AG08396 (cell line): ENCODE measurements around the gene GDI1.
"Not testable (repeated sequence)": the region's sequence is repeated elsewhere in the genome, so short reads cannot be mapped to it uniquely, and the experiment has no call there.

Source experiments
- DNase-seq: peaks from one replicate; pipeline ENCODE4 v3.0.0; 2012; ENCODE audit warnings: low spot score, mixed read lengths

GDI1 gene

GRCh38 chrX:154436983-154437752 lies at the start of gene GDI1:
TSS of gene GDI1 (plus strand) at chrX:154437154. CDS start at chrX:154437255, 101 bp downstream.
- DNase-seq, result peak; percentile 74

- DNase-seq, result not testable (repeated sequence)
These were observed 48.9 kb upstream of the GDI1 start for GRCh38 chrX:154388094-154388493.

DNA sequence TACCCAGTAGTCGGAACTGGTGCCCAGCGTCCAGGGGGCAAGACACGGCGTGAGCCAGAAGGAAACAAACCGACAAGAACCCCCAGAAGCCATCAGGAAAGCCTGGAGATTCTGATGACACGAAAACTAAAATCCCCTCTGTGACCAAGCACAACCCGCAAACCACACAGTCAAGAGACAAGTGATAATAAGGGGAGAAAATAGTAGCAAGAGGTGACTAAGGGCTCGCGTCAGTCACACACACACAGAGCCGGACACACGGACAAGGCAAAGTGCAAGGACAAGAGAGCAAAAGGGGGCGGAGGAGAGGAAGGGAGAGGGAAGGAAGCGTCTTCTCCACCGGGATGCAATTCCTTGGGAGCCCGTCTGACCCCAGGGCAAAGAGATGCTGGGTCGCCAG lies 48.3 kb upstream of the GDI1 start:
- DNase-seq, result not testable (repeated sequence)

DNA sequence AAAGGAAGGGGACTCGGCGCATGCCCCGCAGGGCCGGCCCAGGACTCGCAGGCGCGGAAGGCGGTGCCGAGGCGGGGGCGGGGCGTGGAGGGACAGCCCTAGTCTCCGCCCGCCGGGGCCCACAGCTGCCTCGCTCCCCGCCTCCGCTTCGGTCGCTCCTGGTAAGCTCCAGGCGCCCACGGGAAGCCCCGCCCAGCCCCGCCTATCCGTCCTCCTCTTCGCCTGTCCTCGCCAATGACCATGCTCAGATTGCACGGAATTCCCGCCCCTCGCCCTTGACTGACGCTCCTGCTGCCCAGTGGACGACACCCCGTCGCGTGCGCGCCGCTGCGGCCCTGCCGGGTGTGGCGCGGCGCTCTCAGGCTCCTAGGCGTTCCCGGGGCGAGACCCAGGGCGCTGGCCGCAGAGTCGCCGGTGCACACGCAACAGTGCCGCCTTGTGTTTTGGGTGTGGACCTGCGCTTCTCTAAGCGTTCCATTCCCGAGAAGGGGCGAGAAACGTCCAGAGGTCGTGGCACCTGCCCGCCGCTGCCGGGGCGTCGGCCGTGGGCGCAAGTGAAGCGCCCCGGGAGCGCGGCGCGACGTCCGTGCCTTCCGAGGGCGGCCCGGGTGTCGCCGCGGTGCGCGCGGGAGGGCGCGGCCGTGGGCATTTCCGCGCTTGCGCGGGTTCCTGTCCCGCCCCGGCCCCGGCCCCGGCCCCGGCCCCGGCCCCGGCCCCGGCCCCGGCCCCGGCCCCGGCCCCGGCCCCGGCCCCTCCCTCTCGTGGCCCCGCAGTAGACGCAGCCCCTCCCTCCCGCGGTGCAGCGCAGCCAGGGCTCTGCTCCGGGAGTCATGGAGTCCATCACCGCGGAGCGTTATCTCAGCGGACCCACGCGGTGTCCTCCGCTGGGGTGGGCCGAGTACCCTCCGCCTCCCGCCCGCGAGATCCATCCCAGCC lies 46.9 kb upstream of the GDI1 start:
- not testable (repeated sequence) for DNase-seq

DNA sequence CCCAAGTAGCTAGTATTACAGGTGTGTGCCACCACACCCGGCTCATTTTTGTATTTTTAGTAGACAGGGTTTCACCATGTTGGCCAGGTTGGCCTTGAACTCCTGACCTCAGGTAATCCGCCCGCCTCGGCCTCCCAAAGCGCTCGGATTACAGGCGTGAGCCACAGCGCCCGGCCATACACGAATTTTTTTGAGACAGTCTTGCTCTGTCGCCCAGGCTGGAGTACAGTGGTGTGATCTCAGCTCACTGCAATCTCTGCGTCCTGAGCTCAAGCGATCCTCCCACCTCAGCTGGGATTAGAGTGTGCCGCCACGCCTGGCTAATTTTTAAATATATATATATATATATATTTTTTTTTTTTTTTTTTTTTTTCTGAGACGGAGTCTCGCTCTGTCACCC lies 40.6 kb upstream of the GDI1 start:
- not testable (repeated sequence) for DNase-seq

DNA sequence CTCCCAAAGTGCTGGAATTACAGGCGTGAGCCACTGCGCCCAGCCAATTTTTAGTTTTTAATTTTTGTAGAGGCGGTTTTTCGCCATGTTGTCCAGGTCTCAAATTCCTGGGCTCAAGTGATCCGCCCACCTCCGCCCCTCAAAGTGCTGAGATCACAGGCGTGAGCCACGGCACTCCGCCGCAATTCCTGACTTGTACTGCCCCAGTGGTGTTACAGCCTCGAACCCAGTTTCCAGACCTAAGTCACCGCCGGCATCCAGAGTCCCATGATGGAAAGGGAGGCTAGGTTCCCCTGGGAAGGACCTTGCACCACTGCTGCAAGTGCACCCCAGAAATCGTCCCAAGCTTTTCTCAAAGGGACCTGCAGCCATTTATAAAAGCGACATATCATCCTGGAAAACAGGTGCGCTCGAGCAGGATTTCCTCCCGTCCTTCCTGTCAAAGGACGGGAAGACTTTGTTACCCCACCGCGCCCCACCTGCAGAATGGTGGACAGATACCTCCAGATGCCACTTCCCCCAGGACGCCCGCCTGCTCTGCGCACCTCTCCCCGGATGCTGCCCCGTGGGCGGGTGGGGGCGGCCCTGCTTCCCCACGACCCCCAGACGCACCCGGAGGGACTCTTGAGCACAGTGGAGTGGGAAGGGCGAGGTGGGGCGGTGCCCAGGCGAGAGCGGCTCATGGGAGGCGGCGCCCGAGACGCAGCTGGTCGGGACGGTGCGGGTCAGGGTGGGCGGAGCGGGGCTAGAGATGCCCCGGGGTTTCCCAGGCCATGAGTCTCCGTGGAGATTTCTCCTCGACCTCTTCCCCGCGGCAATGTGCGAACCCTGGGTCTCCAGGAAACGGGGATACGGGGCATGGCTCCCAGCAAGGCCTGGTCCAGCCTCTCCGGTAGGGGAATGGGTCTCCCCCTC lies 39.7 kb upstream of the GDI1 start:
- DNase-seq, result peak; percentile 68

DNA sequence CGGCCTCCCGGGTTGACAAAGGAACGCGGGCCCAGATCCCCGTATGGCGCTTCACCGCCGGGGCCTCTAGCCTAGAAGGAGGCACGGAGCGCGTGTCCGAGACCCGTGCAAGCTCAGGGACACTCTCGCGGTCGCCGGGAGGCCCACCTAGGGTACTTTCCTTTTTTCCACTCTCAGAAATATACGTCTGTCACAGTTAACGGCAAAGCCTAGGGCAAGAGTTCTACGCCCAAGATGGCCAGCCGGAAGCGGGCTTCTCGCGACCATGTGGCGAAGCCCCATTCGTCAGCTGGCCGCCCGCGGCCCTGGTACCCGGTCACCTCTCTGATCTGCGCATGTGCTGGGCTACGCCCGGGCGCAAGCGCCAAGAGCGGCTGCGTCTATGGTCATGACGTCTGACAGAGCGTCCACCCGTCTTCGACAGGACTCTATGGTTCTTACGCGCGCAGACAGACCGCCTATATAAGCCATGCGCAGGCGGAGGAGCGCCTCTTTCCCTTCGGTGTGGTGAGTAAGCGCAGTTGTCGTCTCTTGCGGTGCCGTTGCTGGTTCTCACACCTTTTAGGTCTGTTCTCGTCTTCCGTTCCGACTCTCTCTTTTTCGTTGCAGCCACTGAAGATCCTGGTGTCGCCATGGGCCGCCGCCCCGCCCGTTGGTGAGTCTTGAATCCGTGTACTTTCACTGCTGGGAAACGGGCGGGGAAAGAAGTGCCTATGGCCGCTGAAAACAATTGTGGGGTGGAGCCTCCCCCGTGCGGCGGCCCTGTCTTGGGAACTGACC lies 38.9 kb upstream of the GDI1 start, which contains the start of gene RPL10:
Gene RPL10, plus strand, starts transcription at position 490 of the 780 bp plus-strand sequence. Its CDS starts 143 bp downstream, at position 633.
- DNase-seq, result peak; percentile 97

DNA sequence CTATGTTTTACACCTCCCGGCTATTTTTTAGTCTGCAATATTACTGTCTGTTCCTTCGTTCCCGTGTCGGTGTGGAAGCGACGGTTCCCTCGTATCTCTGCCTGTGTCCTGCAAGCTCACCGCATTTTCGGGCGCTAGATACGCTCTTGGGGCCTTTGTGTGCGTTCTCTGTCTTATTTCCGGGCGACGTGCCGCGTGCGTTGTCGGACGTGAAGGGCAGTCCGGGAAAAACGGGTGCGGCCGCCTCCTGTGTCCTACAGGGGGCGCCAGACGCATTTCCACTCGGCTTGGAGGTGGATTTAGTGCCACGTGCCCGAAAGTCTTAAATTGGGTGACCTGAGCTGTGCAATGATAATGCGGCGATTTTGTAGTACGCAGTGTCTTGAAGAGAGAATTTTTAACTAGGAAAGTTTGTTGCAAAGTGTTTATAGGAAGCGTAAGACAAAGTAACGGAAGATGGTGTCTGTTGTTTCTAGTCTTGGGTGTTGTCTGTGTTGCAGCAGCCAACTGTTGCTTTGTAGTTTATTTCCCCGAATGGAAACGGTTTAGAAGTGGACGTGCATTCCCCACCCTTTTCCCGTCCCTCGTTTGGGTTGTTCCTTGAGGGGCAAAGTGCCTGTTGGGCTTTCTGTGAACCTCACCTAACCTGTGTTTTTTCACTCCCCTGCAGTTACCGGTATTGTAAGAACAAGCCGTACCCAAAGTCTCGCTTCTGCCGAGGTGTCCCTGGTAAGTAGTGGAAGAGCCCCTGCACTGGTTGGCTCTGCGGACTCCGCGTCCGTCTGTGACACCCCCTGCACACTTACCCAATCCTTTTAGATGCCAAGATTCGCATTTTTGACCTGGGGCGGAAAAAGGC lies 38.1 kb upstream of the GDI1 start:
- DNase-seq, result no peak

DNA sequence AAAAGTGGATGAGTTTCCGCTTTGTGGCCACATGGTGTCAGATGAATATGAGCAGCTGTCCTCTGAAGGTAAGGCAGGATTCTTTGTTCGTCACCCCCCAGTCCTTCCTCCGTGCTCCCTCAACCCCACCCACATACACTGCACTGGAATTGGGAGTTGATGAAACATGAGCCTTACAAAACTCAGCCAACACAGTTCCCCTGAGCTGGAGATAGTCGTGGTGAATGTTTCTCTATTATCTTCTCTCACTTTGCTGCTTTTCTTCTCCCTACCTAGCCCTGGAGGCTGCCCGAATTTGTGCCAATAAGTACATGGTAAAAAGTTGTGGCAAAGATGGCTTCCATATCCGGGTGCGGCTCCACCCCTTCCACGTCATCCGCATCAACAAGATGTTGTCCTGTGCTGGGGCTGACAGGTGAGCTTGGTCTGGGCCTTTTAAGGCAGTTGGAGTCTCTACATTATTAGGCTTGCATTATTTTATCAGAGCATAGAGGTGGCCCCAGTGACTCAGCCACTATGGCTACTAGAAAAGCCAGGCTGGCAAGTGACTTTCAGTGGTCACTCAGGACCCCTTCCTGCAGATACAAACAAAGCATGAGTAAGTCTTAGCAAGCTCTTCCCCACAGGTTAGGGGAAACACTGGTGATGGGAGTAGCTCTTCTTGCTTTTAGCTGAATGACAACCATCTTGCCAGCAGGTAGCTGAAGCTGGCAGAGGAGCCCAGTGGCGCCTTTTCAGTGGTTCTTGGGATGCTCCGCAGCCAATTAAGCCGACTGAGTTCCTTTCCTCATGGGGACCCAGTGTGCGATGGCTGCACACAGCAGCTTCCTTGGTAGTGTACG lies 37.2 kb upstream of the GDI1 start:
- DNase-seq, result no peak

DNA sequence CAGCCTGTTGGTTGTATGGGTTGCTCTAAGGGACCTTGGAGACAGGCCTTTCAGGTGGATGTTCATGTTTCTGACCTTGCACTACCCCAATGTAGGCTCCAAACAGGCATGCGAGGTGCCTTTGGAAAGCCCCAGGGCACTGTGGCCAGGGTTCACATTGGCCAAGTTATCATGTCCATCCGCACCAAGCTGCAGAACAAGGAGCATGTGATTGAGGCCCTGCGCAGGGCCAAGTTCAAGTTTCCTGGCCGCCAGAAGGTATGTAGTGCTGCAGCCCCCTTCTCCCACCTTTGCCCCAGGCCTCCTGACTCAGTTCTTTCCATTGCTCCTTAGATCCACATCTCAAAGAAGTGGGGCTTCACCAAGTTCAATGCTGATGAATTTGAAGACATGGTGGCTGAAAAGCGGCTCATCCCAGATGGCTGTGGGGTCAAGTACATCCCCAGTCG lies 36.6 kb upstream of the GDI1 start:
- DNase-seq, result not testable (repeated sequence)

DNA sequence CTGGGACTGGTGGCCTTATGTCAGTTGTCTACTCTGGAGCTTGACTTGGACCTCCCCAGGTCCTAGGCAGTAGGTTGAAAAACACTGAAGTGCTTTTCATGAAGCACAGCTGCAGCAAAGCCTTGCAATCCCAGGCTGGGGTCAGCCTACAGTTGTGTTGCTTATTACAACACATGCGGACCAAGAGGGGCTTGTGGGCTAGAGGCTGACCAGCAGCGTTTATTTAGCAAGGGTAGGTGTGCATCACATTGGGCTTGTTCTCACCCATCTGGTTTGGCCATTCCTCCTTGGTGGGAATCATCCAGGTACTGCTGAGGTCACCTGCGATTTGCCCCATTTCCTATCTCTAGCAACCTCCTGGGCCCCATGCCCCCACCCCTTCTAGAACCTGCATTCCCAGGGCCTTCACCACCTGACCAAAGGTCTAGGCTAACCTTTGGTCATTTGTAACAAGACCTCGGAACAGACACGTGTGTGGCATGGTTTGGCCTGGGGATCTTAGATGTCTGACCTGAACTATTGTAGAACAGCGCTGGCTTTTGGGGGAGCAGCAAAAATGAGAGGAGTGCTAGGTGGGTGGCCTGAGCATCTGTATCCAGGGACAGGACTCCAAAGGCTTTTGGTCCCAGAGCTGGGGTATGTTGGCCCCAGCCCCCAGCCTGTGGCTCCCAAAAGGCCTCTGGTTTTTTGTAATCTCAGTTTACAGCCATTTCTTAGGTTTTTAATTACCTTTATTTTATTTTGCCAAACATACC lies 35.7 kb upstream of the GDI1 start:
- DNase-seq, result no peak

DNA sequence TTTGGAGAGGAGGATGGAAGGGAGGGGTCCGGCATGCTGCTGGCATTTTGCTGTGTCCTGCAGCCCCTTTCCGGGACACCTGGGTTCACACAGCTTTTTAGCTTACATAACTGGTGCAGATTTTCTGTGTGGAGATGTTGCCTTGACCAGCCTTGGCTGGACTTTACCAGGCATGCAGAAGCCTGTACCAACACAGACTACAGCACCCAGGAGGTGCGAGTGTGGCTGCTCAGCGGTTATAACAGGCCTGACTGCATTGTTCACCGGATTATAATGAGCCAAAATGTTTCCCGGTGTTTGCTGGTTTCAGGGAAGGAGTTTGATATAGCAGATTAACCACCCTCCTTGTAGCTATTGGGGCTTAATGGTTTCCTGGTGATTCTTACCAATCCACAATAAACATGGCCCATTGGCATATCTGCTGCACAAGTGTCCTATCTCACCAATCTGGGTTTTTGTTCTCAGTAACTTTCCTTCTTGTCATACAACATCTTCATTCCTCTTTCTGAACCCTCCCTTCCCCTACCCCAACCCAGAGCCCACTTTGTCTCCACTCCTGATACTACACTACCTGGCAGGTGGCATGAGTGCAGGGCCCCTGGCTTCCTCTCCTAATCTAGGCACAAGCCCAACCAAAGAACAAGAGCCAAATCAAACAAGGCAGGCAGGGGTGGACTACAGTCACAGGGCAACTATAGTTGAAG lies 34.9 kb upstream of the GDI1 start:
- no peak for DNase-seq

- no peak for DNase-seq
These were observed 34.3 kb upstream of the GDI1 start for GRCh38 chrX:154402622-154403127.

DNA sequence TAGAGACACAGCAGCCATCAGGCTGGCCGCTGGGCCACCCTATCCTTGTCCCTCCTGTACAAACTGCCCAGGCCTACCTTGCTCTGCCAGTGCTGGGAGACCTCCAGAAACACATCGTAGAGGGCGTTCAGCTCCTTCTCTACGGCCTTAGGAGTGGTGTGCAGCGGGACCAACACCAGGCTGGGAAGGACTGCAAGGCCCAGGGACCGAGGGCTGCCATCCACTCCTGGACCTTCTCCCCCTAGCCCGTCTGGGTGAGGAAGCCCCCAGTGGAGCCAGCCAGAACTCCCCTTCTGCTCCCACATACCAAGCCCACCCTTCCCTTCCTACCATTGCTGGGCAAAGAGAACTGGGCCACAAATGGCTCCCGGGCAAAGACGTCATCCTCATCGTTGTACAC lies 33.8 kb upstream of the GDI1 start:
- no peak for DNase-seq

- no peak for DNase-seq
These were observed 33.1 kb upstream of the GDI1 start for GRCh38 chrX:154403858-154404257.

DNA sequence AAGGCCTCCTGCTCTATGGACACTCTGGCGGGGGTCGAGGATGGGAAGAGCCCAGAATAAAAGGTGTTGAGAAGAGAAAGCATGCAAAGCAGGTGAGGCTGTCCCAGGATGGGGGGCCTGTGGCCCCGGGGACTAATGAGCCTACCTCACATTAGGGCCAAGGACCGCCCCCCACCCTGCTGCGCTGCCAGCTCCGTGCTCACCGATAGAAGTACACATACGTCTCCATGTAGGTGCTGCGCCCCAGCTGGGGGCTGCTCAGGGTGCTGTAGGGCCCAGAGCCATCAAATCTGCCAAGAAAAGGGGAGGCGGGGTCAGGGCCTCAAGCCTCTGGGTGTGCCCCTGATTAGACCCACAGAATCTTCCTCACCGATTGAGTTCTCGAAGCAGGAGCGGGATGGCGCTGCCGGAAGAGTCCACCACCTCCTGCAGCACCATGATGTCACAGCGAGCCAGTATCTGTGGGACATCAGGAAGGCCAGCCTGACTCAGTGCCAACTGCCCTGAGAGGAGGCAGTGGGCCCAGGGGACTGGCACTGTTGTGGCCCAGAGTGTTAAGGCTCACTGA lies 32.2 kb upstream of the GDI1 start:
- no peak for DNase-seq

DNA sequence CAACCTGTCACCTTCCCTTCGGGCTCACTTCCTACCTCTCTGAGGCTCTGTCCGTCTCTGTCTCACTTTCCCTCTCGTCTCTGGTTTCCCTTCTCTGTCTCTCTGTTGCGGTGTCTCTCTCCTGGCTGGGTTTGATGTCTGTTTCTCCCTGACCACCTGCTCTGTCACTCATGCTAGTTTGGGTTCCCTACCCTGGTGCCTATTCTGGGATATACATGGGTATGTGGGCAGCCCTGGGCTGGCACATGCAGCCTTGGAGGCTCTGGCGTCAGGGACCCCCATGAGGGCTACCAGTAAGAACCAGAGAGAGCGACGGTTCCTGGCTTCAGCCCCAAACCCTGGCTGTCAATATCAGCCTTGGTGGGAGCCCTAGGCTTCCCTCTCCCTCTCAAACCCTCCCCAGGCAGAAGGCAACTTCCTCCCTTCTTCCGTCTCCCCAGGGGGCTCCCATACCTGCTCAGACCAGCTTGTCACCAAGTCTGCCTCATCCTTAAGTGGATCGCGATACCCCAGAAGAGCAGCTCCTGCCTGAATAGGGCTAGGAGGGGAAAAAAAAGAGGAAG lies 28.2 kb upstream of the GDI1 start:
- no peak for DNase-seq
